Loucy (cell line): ENCODE data around the gene FLOT2.
"Not testable (repeated sequence)": the region's sequence is repeated elsewhere in the genome, so short reads cannot be mapped to it uniquely, and the experiment has no call there.

ENCODE experiments used
- H2AFZ ChIP-seq: fragments of 200-600 bp; sonication (generic); 2 replicates; pipeline ENCODE4 v1.6.0; 2016; ENCODE audit warnings: antibody characterized with exemption, mild to moderate bottlenecking, low read length, moderate library complexity
- H3F3A ChIP-seq: fragments of 200-600 bp; 2 replicates; pipeline ENCODE4 v1.6.0; 2016; ENCODE audit warnings: antibody characterized with exemption, low read depth, mild to moderate bottlenecking
- H3K27me3 ChIP-seq: fragments of 200-600 bp; sonication (generic); 2 replicates; pipeline ENCODE4 v1.6.1; 2014; ENCODE audit warnings: low read length, mild to moderate bottlenecking; ENCODE audit not compliant: insufficient read depth, poor library complexity, severe bottlenecking
- H3K36me3 ChIP-seq: fragments of 200-600 bp; sonication (generic); 2 replicates; pipeline ENCODE4 v1.6.1; 2016; ENCODE audit warnings: low read length; ENCODE audit not compliant: insufficient read depth
- H3K4me1 ChIP-seq: fragments of 200-600 bp; sonication (generic); 2 replicates; pipeline ENCODE4 v1.5.1; 2014; ENCODE audit warnings: low read length, mild to moderate bottlenecking; ENCODE audit not compliant: insufficient read depth, poor library complexity, severe bottlenecking
- H3K4me2 ChIP-seq: fragments of 200-600 bp; sonication (generic); 2 replicates; pipeline ENCODE4 v1.6.0; 2014; ENCODE audit warnings: antibody characterized with exemption, low read length, low read depth, mild to moderate bottlenecking; ENCODE audit not compliant: poor library complexity, severe bottlenecking
- H3K4me3 ChIP-seq: fragments of 200-600 bp; sonication (generic); 2 replicates; pipeline ENCODE4 v1.5.1; 2014; ENCODE audit warnings: low read length, mild to moderate bottlenecking, mixed read lengths; ENCODE audit not compliant: poor library complexity, severe bottlenecking
- H3K79me2 ChIP-seq: fragments of 200-600 bp; sonication (generic); 2 replicates; pipeline ENCODE4 v1.6.1; 2014; ENCODE audit warnings: low read length; ENCODE audit not compliant: insufficient read depth
- H3K9ac ChIP-seq: fragments of 200-600 bp; sonication (generic); 2 replicates; pipeline ENCODE4 v1.6.0; 2014; ENCODE audit warnings: mild to moderate bottlenecking, low read depth, low read length, moderate library complexity; ENCODE audit not compliant: poor library complexity, severe bottlenecking
- H3K9me2 ChIP-seq: fragments of 200-600 bp; sonication (generic); replicated peaks from 2 replicates; pipeline ENCODE4 v1.6.1; 2016; ENCODE audit warnings: low read depth, low read length, mixed read lengths
- H3K9me3 ChIP-seq: fragments of 200-600 bp; sonication (generic); 2 replicates; pipeline ENCODE4 v1.6.1; 2014; ENCODE audit warnings: mild to moderate bottlenecking, antibody characterized with exemption, low read length, low read depth; ENCODE audit not compliant: insufficient read depth
- H4K20me1 ChIP-seq: fragments of 200-600 bp; sonication (generic); 2 replicates; pipeline ENCODE4 v1.6.0; 2014; ENCODE audit warnings: antibody characterized with exemption, low read length, mild to moderate bottlenecking; ENCODE audit not compliant: insufficient read depth, poor library complexity, severe bottlenecking
- CTCF ChIP-seq: fragments of 200-600 bp; sonication (generic); conservative IDR thresholded peaks from 2 replicates; pipeline ENCODE4 v1.5.1; 2014; ENCODE audit warnings: mild to moderate bottlenecking, antibody characterized with exemption, low read length
- EZH2phosphoT487 ChIP-seq: fragments of 200-600 bp; IDR thresholded peaks from 2 replicates; pipeline ENCODE4 v1.6.1; 2018; ENCODE audit warnings: antibody characterized with exemption, mild to moderate bottlenecking, moderate library complexity, borderline replicate concordance

FLOT2 gene

GRCh38 chr17:28937044-28937729 lies 39.7 kb upstream of the FLOT2 start:
- Histone ChIP-seq H3K27me3 (no peaks in the 10 kb centered on the region), H3K4me1 (peaks cover 20% of the 10 kb centered on the region), H3K9ac (no peak overlapping the region), H2AFZ (no peak overlapping the region), H3K4me2 (no peak overlapping the region), H3F3A (no peaks in the 10 kb centered on the region), H3K79me2 (peaks cover 98% of the 10 kb centered on the region), H3K9me3 (no peaks in the 10 kb centered on the region), H3K36me3 (peaks cover 52% of the 10 kb centered on the region; the same call in 1 of the 2 replicates), H3K4me3 (no peak overlapping the region), H4K20me1 (peaks cover 88% of the 10 kb centered on the region), H3K9me2 (no peaks in the 10 kb centered on the region)
- TF ChIP-seq CTCF = no peak
- TF ChIP-seq EZH2phosphoT487 = no peak

DNA sequence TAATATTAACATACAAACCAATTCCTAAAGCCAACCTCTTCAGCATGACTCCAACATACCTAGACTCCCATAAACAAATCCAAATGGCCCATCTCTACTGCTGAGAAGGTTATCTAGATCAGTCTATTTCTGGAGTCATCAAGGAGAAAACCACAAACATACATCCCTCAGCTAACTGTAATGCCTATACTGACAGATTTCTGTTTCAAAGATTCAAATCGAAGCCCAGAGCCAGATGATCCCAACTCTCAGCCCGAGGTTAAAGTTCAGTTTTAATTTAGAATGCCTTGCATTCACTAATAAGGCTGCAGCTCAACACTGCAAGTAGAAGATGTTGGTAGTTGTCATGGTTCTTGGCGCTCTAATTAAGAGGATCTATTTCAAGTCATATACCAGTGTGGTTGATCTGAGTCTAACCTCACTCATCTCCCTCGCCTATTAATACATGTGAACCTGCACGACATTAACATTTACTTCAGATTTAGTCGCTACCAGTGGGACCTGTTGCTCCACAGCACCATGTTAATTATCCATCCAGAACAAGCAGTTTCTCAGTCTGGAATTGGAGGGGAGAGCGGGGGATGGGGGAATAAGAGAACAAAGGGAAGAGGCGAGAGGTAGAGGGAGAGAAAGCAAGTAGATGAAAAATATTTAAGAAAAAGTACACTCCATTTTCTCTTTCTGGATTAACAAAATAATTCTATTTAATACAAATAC lies 38.4 kb upstream of the FLOT2 start:
- no peaks in the 10 kb centered on the region for H3K27me3 ChIP-seq
- no peak overlapping the region for H3K4me3 ChIP-seq
- no peaks in the 10 kb centered on the region for H3F3A ChIP-seq
- H3K4me1 ChIP-seq = peaks cover 14% of the 10 kb centered on the region
- H3K79me2 ChIP-seq = peaks cover 96% of the 10 kb centered on the region
- H4K20me1 ChIP-seq = peaks cover 78% of the 10 kb centered on the region
- no peak overlapping the region for H3K9ac ChIP-seq
- no peaks in the 10 kb centered on the region for H3K9me3 ChIP-seq
- H3K9me2 ChIP-seq = no peaks in the 10 kb centered on the region
- no peak overlapping the region for H3K4me2 ChIP-seq
- H2AFZ ChIP-seq = no peak overlapping the region
- TF ChIP-seq EZH2phosphoT487 = no peak
- no peak for TF ChIP-seq CTCF
- peaks cover 42% of the 10 kb centered on the region; the same call in 1 of the 2 replicates for H3K36me3 ChIP-seq

DNA sequence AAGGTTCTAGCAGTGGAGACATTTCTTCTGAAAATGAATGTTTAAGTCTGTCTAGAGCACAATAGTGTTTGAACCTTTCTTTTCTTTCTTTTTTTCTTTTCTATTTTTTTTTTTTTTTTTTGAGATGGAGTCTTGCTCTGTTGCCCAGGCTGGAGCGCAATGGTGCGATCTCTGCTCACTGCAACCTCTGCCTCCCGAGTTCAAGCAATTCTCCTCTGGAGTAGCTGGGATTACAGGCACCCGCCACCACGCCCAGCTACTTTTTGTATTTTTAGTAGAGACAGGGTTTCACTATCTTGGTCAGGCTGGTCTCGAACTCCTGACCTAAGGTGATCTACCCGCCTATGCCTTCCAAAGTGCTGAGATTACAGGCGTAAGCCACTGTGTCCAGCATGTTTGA lies 37.0 kb upstream of the FLOT2 start:
- H3K27me3 ChIP-seq, H3K9me3 ChIP-seq, H3K9me2 ChIP-seq, H3K9ac ChIP-seq, H3F3A ChIP-seq, H2AFZ ChIP-seq, H3K4me2 ChIP-seq, H3K4me1 ChIP-seq, H3K4me3 ChIP-seq: not testable (repeated sequence)
- Histone ChIP-seq H3K36me3 (peaks cover 33% of the 10 kb centered on the region; the same call in 1 of the 2 replicates), H3K79me2 (peaks cover 96% of the 10 kb centered on the region), H4K20me1 (peaks cover 76% of the 10 kb centered on the region)
